HEK293 (cell line): ENCODE measurements around the gene DCHS2.

ENCODE experiments used
- CTCF ChIA-PET: fragments of 350-600 bp; formaldehyde crosslinking; extraction: SDS; loops from one replicate; lab custom pipeline; 2021; ENCODE audit warnings: antibody characterized with exemption; lab: Yijun Ruan, JAX
- POLR2A ChIA-PET: fragments of 300-600 bp; formaldehyde crosslinking; extraction: SDS; loops from one replicate; lab custom pipeline; 2020; ENCODE audit warnings: antibody characterized with exemption, inconsistent platforms; lab: Yijun Ruan, JAX
- H3K27ac ChIP-seq: fragments of 200-500 bp; sonication (Bioruptor generic); 2 replicates; pipeline ENCODE4 v1.5.1; 2014; ENCODE audit warnings: low read depth, low read length, control low read depth, inconsistent platforms; ENCODE audit errors: extremely low read depth
- H3K36me3 ChIP-seq, 2 experiments: fragments of 200-500 bp in 1 of 2; sonication (Bioruptor generic) in 1 of 2; 1 replicate in 1 of 2; 2 replicates in 1 of 2; pipeline ENCODE4 v1.5.1; 2014 to 2017; ENCODE audit warnings: inconsistent platforms in 2 of 2, low read length in 2 of 2; ENCODE audit not compliant: control insufficient read depth in 2 of 2, insufficient read depth in 1 of 2
- H3K4me1 ChIP-seq: fragments of 200-500 bp; sonication (Bioruptor generic); 2 replicates; pipeline ENCODE4 v1.5.1; 2014; ENCODE audit warnings: mild to moderate bottlenecking, low read length, inconsistent platforms; ENCODE audit not compliant: control insufficient read depth, insufficient read depth
- H3K4me3 ChIP-seq: 2 replicates; pipeline ENCODE4 v1.5.1; 2011; ENCODE audit warnings: low read depth, mild to moderate bottlenecking, control low read depth, low read length, moderate library complexity
- H3K9me3 ChIP-seq: fragments of 200-500 bp; sonication (Bioruptor generic); 2 replicates; pipeline ENCODE4 v1.5.1; 2014; ENCODE audit warnings: low read depth, low read length, inconsistent platforms; ENCODE audit not compliant: control insufficient read depth, insufficient read depth
- BCL11B ChIP-seq: fragments of 450-650 bp; formaldehyde crosslinking; IDR thresholded peaks from 2 replicates; pipeline ENCODE4 v1.5.1; 2016; ENCODE audit warnings: low read depth, missing biosample characterization, missing genetic modification characterization
- FEZF1 ChIP-seq: fragments of 450-650 bp; formaldehyde crosslinking; IDR thresholded peaks from 2 replicates; pipeline ENCODE4 v1.5.1; 2016; ENCODE audit warnings: missing biosample characterization, missing genetic modification characterization
- WT1 ChIP-seq: fragments of 450-650 bp; formaldehyde crosslinking; IDR thresholded peaks from 2 replicates; pipeline ENCODE4 v1.5.1; 2016; ENCODE audit warnings: missing biosample characterization, missing genetic modification characterization
- YY2 ChIP-seq: fragments of 450-650 bp; formaldehyde crosslinking; IDR thresholded peaks from 2 replicates; pipeline ENCODE4 v1.5.1; 2016; ENCODE audit warnings: missing biosample characterization, missing genetic modification characterization
- ZBTB48 ChIP-seq: fragments of 450-650 bp; formaldehyde crosslinking; IDR thresholded peaks from 2 replicates; pipeline ENCODE4 v1.5.1; 2016; ENCODE audit warnings: missing biosample characterization, missing genetic modification characterization
- ZNF24 ChIP-seq: fragments of 450-650 bp; formaldehyde crosslinking; IDR thresholded peaks from 2 replicates; pipeline ENCODE4 v1.5.1; 2016; ENCODE audit warnings: missing biosample characterization, missing genetic modification characterization
- ZNF292 ChIP-seq: fragments of 450-650 bp; formaldehyde crosslinking; IDR thresholded peaks from 2 replicates; pipeline ENCODE4 v1.5.1; 2016; ENCODE audit warnings: low read depth, missing biosample characterization, missing genetic modification characterization, borderline replicate concordance
- ZNF311 ChIP-seq: fragments of 450-650 bp; formaldehyde crosslinking; IDR thresholded peaks from 2 replicates; pipeline ENCODE4 v1.5.1; 2017; ENCODE audit warnings: missing biosample characterization, missing genetic modification characterization, borderline replicate concordance
- ZNF501 ChIP-seq: fragments of 450-650 bp; formaldehyde crosslinking; IDR thresholded peaks from 2 replicates; pipeline ENCODE4 v1.5.1; 2016; ENCODE audit warnings: missing biosample characterization, missing genetic modification characterization
- ZNF560 ChIP-seq: fragments of 450-650 bp; formaldehyde crosslinking; IDR thresholded peaks from 2 replicates; pipeline ENCODE4 v1.5.1; 2017; ENCODE audit warnings: missing biosample characterization, missing genetic modification characterization, borderline replicate concordance
- ZNF776 ChIP-seq: fragments of 450-650 bp; formaldehyde crosslinking; IDR thresholded peaks from 2 replicates; pipeline ENCODE4 v1.5.0; 2017; ENCODE audit warnings: missing biosample characterization, missing genetic modification characterization, borderline replicate concordance
- ZNF830 ChIP-seq: fragments of 450-650 bp; IDR thresholded peaks from 2 replicates; pipeline ENCODE4 v1.5.0; 2018; ENCODE audit warnings: missing biosample characterization, missing genetic modification characterization, low read depth, mild to moderate bottlenecking, moderate library complexity
- ZSCAN30 ChIP-seq: fragments of 450-650 bp; IDR thresholded peaks from 2 replicates; pipeline ENCODE4 v1.5.1; 2018; ENCODE audit warnings: missing biosample characterization, mild to moderate bottlenecking, missing genetic modification characterization, moderate library complexity
- TF ChIP-seq, protein P1 (sequence below): fragments of 450-650 bp; IDR thresholded peaks from 2 replicates; pipeline ENCODE4 v1.5.1; 2018; ENCODE audit warnings: missing biosample characterization, mild to moderate bottlenecking, missing genetic modification characterization
- TF ChIP-seq, protein P2 (sequence below): fragments of 450-650 bp; formaldehyde crosslinking; IDR thresholded peaks from 2 replicates; pipeline ENCODE4 v1.5.1; 2016; ENCODE audit warnings: missing biosample characterization, missing genetic modification characterization, low read depth
- TF ChIP-seq, protein P3 (sequence below): fragments of 450-650 bp; formaldehyde crosslinking; IDR thresholded peaks from 2 replicates; pipeline ENCODE4 v1.5.1; 2016; ENCODE audit warnings: missing biosample characterization, missing genetic modification characterization, borderline replicate concordance
- TF ChIP-seq, protein P4 (sequence below): fragments of 450-650 bp; formaldehyde crosslinking; IDR thresholded peaks from 2 replicates; pipeline ENCODE4 v1.5.1; 2016; ENCODE audit warnings: missing biosample characterization, missing genetic modification characterization

The DCHS2 gene

GRCh38 chr4:154502111-154502510 is 10.5 kb upstream of the DCHS2 start:
- no peak overlapping the region for H3K27ac ChIP-seq
- no peaks in the 10 kb centered on the region for H3K4me1 ChIP-seq
- no peaks in the 10 kb centered on the region for H3K9me3 ChIP-seq
- ChIA-PET CTCF (interaction anchor here (0.6 to 1.7 kb wide), 7 partner anchors 9 to 638 kb away, joined by 3 to 8 read pairs (median 3); no protein-coding TSS in a partner anchor), POLR2A (no interaction called here)
- no peaks in the 10 kb centered on the region for H3K36me3 ChIP-seq
- H3K4me3 ChIP-seq, result no peak overlapping the region
- TF ChIP-seq FEZF1 (tag by site-specific recombination), result no peak
- no peak for TF ChIP-seq ZNF292 (tag by site-specific recombination)
- no peak for TF ChIP-seq ZBTB48 (tag by site-specific recombination)
- TF ChIP-seq ZSCAN30, result no peak
- TF ChIP-seq, protein P1, sequence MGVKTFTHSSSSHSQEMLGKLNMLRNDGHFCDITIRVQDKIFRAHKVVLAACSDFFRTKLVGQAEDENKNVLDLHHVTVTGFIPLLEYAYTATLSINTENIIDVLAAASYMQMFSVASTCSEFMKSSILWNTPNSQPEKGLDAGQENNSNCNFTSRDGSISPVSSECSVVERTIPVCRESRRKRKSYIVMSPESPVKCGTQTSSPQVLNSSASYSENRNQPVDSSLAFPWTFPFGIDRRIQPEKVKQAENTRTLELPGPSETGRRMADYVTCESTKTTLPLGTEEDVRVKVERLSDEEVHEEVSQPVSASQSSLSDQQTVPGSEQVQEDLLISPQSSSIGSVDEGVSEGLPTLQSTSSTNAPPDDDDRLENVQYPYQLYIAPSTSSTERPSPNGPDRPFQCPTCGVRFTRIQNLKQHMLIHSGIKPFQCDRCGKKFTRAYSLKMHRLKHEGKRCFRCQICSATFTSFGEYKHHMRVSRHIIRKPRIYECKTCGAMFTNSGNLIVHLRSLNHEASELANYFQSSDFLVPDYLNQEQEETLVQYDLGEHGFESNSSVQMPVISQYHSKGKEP (tag by site-specific recombination), result no peak
- no peak for TF ChIP-seq ZNF830
- TF ChIP-seq, protein P2, sequence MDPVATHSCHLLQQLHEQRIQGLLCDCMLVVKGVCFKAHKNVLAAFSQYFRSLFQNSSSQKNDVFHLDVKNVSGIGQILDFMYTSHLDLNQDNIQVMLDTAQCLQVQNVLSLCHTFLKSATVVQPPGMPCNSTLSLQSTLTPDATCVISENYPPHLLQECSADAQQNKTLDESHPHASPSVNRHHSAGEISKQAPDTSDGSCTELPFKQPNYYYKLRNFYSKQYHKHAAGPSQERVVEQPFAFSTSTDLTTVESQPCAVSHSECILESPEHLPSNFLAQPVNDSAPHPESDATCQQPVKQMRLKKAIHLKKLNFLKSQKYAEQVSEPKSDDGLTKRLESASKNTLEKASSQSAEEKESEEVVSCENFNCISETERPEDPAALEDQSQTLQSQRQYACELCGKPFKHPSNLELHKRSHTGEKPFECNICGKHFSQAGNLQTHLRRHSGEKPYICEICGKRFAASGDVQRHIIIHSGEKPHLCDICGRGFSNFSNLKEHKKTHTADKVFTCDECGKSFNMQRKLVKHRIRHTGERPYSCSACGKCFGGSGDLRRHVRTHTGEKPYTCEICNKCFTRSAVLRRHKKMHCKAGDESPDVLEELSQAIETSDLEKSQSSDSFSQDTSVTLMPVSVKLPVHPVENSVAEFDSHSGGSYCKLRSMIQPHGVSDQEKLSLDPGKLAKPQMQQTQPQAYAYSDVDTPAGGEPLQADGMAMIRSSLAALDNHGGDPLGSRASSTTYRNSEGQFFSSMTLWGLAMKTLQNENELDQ (tag by site-specific recombination), result no peak
- no peak for TF ChIP-seq ZNF776 (tag by site-specific recombination)
- no peak for TF ChIP-seq BCL11B (tag by site-specific recombination)
- TF ChIP-seq WT1, result no peak
- TF ChIP-seq, protein P3, sequence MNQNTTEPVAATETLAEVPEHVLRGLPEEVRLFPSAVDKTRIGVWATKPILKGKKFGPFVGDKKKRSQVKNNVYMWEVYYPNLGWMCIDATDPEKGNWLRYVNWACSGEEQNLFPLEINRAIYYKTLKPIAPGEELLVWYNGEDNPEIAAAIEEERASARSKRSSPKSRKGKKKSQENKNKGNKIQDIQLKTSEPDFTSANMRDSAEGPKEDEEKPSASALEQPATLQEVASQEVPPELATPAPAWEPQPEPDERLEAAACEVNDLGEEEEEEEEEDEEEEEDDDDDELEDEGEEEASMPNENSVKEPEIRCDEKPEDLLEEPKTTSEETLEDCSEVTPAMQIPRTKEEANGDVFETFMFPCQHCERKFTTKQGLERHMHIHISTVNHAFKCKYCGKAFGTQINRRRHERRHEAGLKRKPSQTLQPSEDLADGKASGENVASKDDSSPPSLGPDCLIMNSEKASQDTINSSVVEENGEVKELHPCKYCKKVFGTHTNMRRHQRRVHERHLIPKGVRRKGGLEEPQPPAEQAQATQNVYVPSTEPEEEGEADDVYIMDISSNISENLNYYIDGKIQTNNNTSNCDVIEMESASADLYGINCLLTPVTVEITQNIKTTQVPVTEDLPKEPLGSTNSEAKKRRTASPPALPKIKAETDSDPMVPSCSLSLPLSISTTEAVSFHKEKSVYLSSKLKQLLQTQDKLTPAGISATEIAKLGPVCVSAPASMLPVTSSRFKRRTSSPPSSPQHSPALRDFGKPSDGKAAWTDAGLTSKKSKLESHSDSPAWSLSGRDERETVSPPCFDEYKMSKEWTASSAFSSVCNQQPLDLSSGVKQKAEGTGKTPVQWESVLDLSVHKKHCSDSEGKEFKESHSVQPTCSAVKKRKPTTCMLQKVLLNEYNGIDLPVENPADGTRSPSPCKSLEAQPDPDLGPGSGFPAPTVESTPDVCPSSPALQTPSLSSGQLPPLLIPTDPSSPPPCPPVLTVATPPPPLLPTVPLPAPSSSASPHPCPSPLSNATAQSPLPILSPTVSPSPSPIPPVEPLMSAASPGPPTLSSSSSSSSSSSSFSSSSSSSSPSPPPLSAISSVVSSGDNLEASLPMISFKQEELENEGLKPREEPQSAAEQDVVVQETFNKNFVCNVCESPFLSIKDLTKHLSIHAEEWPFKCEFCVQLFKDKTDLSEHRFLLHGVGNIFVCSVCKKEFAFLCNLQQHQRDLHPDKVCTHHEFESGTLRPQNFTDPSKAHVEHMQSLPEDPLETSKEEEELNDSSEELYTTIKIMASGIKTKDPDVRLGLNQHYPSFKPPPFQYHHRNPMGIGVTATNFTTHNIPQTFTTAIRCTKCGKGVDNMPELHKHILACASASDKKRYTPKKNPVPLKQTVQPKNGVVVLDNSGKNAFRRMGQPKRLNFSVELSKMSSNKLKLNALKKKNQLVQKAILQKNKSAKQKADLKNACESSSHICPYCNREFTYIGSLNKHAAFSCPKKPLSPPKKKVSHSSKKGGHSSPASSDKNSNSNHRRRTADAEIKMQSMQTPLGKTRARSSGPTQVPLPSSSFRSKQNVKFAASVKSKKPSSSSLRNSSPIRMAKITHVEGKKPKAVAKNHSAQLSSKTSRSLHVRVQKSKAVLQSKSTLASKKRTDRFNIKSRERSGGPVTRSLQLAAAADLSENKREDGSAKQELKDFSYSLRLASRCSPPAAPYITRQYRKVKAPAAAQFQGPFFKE, result no peak
- TF ChIP-seq, protein P4, sequence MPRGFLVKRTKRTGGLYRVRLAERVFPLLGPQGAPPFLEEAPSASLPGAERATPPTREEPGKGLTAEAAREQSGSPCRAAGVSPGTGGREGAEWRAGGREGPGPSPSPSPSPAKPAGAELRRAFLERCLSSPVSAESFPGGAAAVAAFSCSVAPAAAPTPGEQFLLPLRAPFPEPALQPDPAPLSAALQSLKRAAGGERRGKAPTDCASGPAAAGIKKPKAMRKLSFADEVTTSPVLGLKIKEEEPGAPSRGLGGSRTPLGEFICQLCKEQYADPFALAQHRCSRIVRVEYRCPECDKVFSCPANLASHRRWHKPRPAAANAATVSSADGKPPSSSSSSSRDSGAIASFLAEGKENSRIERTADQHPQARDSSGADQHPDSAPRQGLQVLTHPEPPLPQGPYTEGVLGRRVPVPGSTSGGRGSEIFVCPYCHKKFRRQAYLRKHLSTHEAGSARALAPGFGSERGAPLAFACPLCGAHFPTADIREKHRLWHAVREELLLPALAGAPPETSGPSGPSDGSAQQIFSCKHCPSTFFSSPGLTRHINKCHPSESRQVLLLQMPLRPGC (tag by site-specific recombination), result no peak
- no peak for TF ChIP-seq YY2 (tag by site-specific recombination)
- TF ChIP-seq ZNF501 (tag by site-specific recombination), result no peak
- TF ChIP-seq ZNF560 (tag by site-specific recombination), result no peak
- no peak for TF ChIP-seq ZNF311 (tag by site-specific recombination)
- no peak for TF ChIP-seq ZNF24
